K562 (cell line): ENCODE results near the gene DHX8. TPM values are rescaled to one million over a fixed set of nuclear protein-coding genes. Genes with fewer than 3 reads are reported as not detected.

ENCODE experiments used
- BCL6 ChIP-seq: fragments of 250-450 bp; sonication (Bioruptor Pico); IDR thresholded peaks from 2 replicates; pipeline ENCODE4 v1.4.0; 2020
- DIDO1 ChIP-seq: fragments of 450-650 bp; IDR thresholded peaks from 2 replicates; pipeline ENCODE4 v1.6.1; 2016; ENCODE audit warnings: low read depth, missing biosample characterization, missing genetic modification characterization
- ILK ChIP-seq: fragments of 450-650 bp; IDR thresholded peaks from 2 replicates; pipeline ENCODE4 v1.6.1; 2016; ENCODE audit warnings: missing genetic modification characterization, low read depth, mild to moderate bottlenecking, missing compliant biosample characterization, moderate library complexity, borderline replicate concordance
- NRF1 ChIP-seq, 2 experiments: fragments of 450-650 bp; IDR thresholded peaks in 1 of 2; conservative IDR thresholded peaks in 1 of 2; 2 replicates each; pipeline ENCODE4 v1.6.1; 2014; ENCODE audit warnings: mild to moderate bottlenecking in 2 of 2
- RBM15 ChIP-seq: fragments of 200-400 bp; formaldehyde crosslinking; IDR thresholded peaks from 2 replicates; pipeline ENCODE4 v1.6.1; 2018; ENCODE audit warnings: mild to moderate bottlenecking, low read length, moderate library complexity; ENCODE audit not compliant: insufficient read depth
- SIN3A ChIP-seq, 2 experiments: fragments of 150-350 bp in 1 of 2; IDR thresholded peaks; 2 replicates each; pipeline ENCODE4 v1.6.1; 2011 to 2016; ENCODE audit warnings: borderline replicate concordance in 2 of 2, low read depth in 2 of 2, low read length in 2 of 2, mild to moderate bottlenecking in 2 of 2, moderate library complexity in 2 of 2; ENCODE audit not compliant: control insufficient read depth in 1 of 2
- SP1 ChIP-seq: sonication (generic); formaldehyde crosslinking; IDR thresholded peaks from 2 replicates; pipeline ENCODE4 v1.8.1; 2022; ENCODE audit warnings: mild to moderate bottlenecking, missing genetic modification reagents
- STAT5B ChIP-seq: fragments of 250-450 bp; sonication (Bioruptor Pico); IDR thresholded peaks from 2 replicates; pipeline ENCODE4 v1.8.0; 2021; ENCODE audit warnings: mild to moderate bottlenecking, inconsistent platforms
- TFAM ChIP-seq: fragments of 250-450 bp; sonication (Bioruptor Pico); conservative IDR thresholded peaks from 2 replicates; pipeline ENCODE4 v1.5.0; 2021; ENCODE audit warnings: mild to moderate bottlenecking, moderate library complexity
- ZNF197 ChIP-seq: fragments of 200-800 bp; sonication (Bioruptor generic); IDR thresholded peaks from 2 replicates; pipeline ENCODE4 v1.6.1; 2016; ENCODE audit warnings: low read depth, missing genetic modification characterization, missing compliant biosample characterization
- ZNF217 ChIP-seq: sonication (generic); formaldehyde crosslinking; IDR thresholded peaks from 2 replicates; pipeline ENCODE4 v1.8.0; 2022; ENCODE audit warnings: mild to moderate bottlenecking, missing genetic modification reagents
- ZNF224 ChIP-seq: sonication (generic); formaldehyde crosslinking; IDR thresholded peaks from 2 replicates; pipeline ENCODE4 v1.8.0; 2022; ENCODE audit warnings: mild to moderate bottlenecking, missing genetic modification reagents
- ZNF584 ChIP-seq: fragments of 200-800 bp; sonication (Bioruptor generic); IDR thresholded peaks from 2 replicates; pipeline ENCODE4 v1.6.1; 2016; ENCODE audit warnings: low read depth, mild to moderate bottlenecking, missing genetic modification characterization, missing compliant biosample characterization
- polyA plus RNA-seq, 8 experiments: library from polyadenylated mRNA; depleted of rRNA in 4 of 8; stranded (reverse) in 5 of 8; unstranded in 3 of 8; fragments of >200 nt; fragmentation: Nextera tagmentation in 2 of 8; fragmentation: Illumina TruSeq in 1 of 8; extraction: Ambion mirVana in 2 of 8; extraction: Trizol in 1 of 8; gene quantifications; 2 replicates each; pipeline versions ENCODE4 v1.2.1 to v1.2.3, GENCODE V29; 2011 to 2014; ENCODE audit warnings: inconsistent platforms in 1 of 8, missing spikeins in 1 of 8
- total RNA-seq, 7 experiments: library from RNA; depleted of rRNA in 6 of 7; stranded (reverse); fragments of >200 nt in 6 of 7; fragmentation: Illumina TruSeq in 2 of 7; extraction: Trizol in 2 of 7; gene quantifications; 2 replicates each; pipeline versions ENCODE4 v1.2.1 to v1.2.3, GENCODE V29; 2011 to 2021; ENCODE audit warnings: low replicate concordance in 1 of 7
- TF ChIP-seq, protein P1 (sequence below): IDR thresholded peaks from 2 replicates; pipeline ENCODE4 v1.6.1; 2011; ENCODE audit warnings: borderline replicate concordance, low read depth, mild to moderate bottlenecking, moderate library complexity, low read length; ENCODE audit not compliant: insufficient read depth, poor library complexity, severe bottlenecking
- TF ChIP-seq, protein P2 (sequence below): fragments of 250-450 bp; sonication (Bioruptor Pico); IDR thresholded peaks from 2 replicates; pipeline ENCODE4 v1.5.0; 2022; ENCODE audit warnings: mild to moderate bottlenecking
- TF ChIP-seq, protein P3 (sequence below): sonication (generic); formaldehyde crosslinking; IDR thresholded peaks from 2 replicates; pipeline ENCODE4 v1.8.0; 2022; ENCODE audit warnings: missing genetic modification reagents, mild to moderate bottlenecking, borderline replicate concordance
- TF ChIP-seq, protein P4 (sequence below): sonication (generic); formaldehyde crosslinking; IDR thresholded peaks from 2 replicates; pipeline ENCODE4 v1.8.1; 2023; ENCODE audit warnings: mild to moderate bottlenecking, missing genetic modification reagents

DHX8 gene
- total and polyA plus RNA-seq, 9 of the 15 experiments (the other 6 are each of a cell fraction or from before 2014, with no cell fraction given): 16.7 to 42.5 (median 25.6) TPM

- TF ChIP-seq, protein P1, sequence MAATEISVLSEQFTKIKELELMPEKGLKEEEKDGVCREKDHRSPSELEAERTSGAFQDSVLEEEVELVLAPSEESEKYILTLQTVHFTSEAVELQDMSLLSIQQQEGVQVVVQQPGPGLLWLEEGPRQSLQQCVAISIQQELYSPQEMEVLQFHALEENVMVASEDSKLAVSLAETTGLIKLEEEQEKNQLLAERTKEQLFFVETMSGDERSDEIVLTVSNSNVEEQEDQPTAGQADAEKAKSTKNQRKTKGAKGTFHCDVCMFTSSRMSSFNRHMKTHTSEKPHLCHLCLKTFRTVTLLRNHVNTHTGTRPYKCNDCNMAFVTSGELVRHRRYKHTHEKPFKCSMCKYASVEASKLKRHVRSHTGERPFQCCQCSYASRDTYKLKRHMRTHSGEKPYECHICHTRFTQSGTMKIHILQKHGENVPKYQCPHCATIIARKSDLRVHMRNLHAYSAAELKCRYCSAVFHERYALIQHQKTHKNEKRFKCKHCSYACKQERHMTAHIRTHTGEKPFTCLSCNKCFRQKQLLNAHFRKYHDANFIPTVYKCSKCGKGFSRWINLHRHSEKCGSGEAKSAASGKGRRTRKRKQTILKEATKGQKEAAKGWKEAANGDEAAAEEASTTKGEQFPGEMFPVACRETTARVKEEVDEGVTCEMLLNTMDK: no peak
- TF ChIP-seq NRF1 (conservative IDR thresholded peaks at IDR 0.05 in 1 of 2, IDR thresholded peaks at IDR 0.05 in 1 of 2): peak in 1 of 2 experiments; percentile 44; a peak in 2 of 4 replicates
- TF ChIP-seq, protein P2, sequence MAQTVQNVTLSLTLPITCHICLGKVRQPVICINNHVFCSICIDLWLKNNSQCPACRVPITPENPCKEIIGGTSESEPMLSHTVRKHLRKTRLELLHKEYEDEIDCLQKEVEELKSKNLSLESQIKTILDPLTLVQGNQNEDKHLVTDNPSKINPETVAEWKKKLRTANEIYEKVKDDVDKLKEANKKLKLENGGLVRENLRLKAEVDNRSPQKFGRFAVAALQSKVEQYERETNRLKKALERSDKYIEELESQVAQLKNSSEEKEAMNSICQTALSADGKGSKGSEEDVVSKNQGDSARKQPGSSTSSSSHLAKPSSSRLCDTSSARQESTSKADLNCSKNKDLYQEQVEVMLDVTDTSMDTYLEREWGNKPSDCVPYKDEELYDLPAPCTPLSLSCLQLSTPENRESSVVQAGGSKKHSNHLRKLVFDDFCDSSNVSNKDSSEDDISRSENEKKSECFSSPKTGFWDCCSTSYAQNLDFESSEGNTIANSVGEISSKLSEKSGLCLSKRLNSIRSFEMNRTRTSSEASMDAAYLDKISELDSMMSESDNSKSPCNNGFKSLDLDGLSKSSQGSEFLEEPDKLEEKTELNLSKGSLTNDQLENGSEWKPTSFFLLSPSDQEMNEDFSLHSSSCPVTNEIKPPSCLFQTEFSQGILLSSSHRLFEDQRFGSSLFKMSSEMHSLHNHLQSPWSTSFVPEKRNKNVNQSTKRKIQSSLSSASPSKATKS (CRISPR knock-in tag): no peak
- no peak for TF ChIP-seq SP1 (CRISPR knock-in tag)
- TF ChIP-seq ZNF584 (CRISPR knock-in tag): no peak
- TF ChIP-seq ZNF217 (CRISPR knock-in tag): no peak
- TF ChIP-seq, protein P3, sequence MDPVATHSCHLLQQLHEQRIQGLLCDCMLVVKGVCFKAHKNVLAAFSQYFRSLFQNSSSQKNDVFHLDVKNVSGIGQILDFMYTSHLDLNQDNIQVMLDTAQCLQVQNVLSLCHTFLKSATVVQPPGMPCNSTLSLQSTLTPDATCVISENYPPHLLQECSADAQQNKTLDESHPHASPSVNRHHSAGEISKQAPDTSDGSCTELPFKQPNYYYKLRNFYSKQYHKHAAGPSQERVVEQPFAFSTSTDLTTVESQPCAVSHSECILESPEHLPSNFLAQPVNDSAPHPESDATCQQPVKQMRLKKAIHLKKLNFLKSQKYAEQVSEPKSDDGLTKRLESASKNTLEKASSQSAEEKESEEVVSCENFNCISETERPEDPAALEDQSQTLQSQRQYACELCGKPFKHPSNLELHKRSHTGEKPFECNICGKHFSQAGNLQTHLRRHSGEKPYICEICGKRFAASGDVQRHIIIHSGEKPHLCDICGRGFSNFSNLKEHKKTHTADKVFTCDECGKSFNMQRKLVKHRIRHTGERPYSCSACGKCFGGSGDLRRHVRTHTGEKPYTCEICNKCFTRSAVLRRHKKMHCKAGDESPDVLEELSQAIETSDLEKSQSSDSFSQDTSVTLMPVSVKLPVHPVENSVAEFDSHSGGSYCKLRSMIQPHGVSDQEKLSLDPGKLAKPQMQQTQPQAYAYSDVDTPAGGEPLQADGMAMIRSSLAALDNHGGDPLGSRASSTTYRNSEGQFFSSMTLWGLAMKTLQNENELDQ (CRISPR knock-in tag): no peak
- TF ChIP-seq RBM15: no peak
- TF ChIP-seq ILK: no peak
- no peak for TF ChIP-seq DIDO1 (tag)
- no peak for TF ChIP-seq TFAM
- no peak for TF ChIP-seq STAT5B (CRISPR knock-in tag)
- TF ChIP-seq, protein P4, sequence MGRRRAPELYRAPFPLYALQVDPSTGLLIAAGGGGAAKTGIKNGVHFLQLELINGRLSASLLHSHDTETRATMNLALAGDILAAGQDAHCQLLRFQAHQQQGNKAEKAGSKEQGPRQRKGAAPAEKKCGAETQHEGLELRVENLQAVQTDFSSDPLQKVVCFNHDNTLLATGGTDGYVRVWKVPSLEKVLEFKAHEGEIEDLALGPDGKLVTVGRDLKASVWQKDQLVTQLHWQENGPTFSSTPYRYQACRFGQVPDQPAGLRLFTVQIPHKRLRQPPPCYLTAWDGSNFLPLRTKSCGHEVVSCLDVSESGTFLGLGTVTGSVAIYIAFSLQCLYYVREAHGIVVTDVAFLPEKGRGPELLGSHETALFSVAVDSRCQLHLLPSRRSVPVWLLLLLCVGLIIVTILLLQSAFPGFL: no peak
- no peak; a peak in 1 of 4 replicates for TF ChIP-seq SIN3A (IDR thresholded peaks at IDR 0.05; ENCODE audit: borderline replicate concordance in 2 of 2, control insufficient read depth in 1 of 2, low read depth in 2 of 2, low read length in 2 of 2)
- no peak for TF ChIP-seq ZNF197
- TF ChIP-seq ZNF224 (CRISPR knock-in tag): no peak
- no peak for TF ChIP-seq BCL6 (CRISPR knock-in tag)
These were observed 62.8 kb downstream of the DHX8 start, which contains the start of gene ETV4 (continued) for GRCh38 chr17:43546319-43547188.
